HepG2 (cell line): ENCODE data around the gene MLLT10. TPM values are rescaled to one million over a fixed set of nuclear protein-coding genes. Genes with fewer than 3 reads are reported as not detected.

Experiments used
- CBX5 ChIP-seq: sonication (generic); formaldehyde crosslinking; IDR thresholded peaks from 2 replicates; pipeline ENCODE4 v1.4.0; 2020; ENCODE audit warnings: missing genetic modification reagents, borderline replicate concordance
- GTF3A ChIP-seq: sonication (generic); formaldehyde crosslinking; conservative IDR thresholded peaks from 2 replicates; pipeline ENCODE4 v1.4.0; 2020; ENCODE audit warnings: mild to moderate bottlenecking, missing genetic modification reagents
- JUND ChIP-seq: sonication (generic); formaldehyde crosslinking; IDR thresholded peaks from 2 replicates; pipeline ENCODE4 v1.8.0; 2022; ENCODE audit warnings: mild to moderate bottlenecking, missing genetic modification reagents
- MIER3 ChIP-seq: IDR thresholded peaks from 2 replicates; pipeline ENCODE4 v1.6.1; 2016; ENCODE audit warnings: missing compliant biosample characterization, borderline replicate concordance
- MXD1 ChIP-seq: sonication (generic); formaldehyde crosslinking; IDR thresholded peaks from 2 replicates; pipeline ENCODE4 v1.4.0; 2020; ENCODE audit warnings: mild to moderate bottlenecking, missing genetic modification reagents
- NFAT5 ChIP-seq: sonication (generic); formaldehyde crosslinking; IDR thresholded peaks from 2 replicates; pipeline ENCODE4 v1.4.0; 2020; ENCODE audit warnings: missing genetic modification reagents
- NONO ChIP-seq, 2 experiments: fragments of 450-650 bp in 1 of 2; sonication (generic) in 1 of 2; formaldehyde crosslinking in 1 of 2; IDR thresholded peaks in 1 of 2; conservative IDR thresholded peaks in 1 of 2; 2 replicates each; pipeline versions ENCODE4 v1.6.1 to v1.8.0; 2017 to 2022; ENCODE audit warnings: mild to moderate bottlenecking in 1 of 2, missing genetic modification reagents in 1 of 2, moderate library complexity in 1 of 2
- SP1 ChIP-seq, 2 experiments: fragments of 450-650 bp in 1 of 2; sonication (generic) in 1 of 2; formaldehyde crosslinking in 1 of 2; IDR thresholded peaks; 2 replicates each; pipeline versions ENCODE4 v1.4.0 to v1.6.1; 2016 to 2020; ENCODE audit warnings: missing genetic modification reagents in 1 of 2
- SSRP1 ChIP-seq: IDR thresholded peaks from 2 replicates; pipeline ENCODE4 v1.6.1; 2016; ENCODE audit warnings: control low read depth
- TSC22D2 ChIP-seq: sonication (generic); formaldehyde crosslinking; IDR thresholded peaks from 2 replicates; pipeline ENCODE4 v1.5.1; 2020; ENCODE audit warnings: missing genetic modification reagents, mild to moderate bottlenecking, borderline replicate concordance
- UBTF ChIP-seq: sonication (generic); formaldehyde crosslinking; IDR thresholded peaks from 2 replicates; pipeline ENCODE4 v1.4.0; 2020; ENCODE audit warnings: mild to moderate bottlenecking, missing genetic modification reagents
- ZBTB21 ChIP-seq: sonication (generic); formaldehyde crosslinking; IDR thresholded peaks from 2 replicates; pipeline ENCODE4 v1.4.0; 2020; ENCODE audit warnings: missing genetic modification reagents
- ZFP36L2 ChIP-seq: sonication (generic); formaldehyde crosslinking; IDR thresholded peaks from 2 replicates; pipeline ENCODE4 v1.4.0; 2020; ENCODE audit warnings: missing genetic modification reagents
- ZNF543 ChIP-seq: sonication (generic); formaldehyde crosslinking; IDR thresholded peaks from 2 replicates; pipeline ENCODE4 v1.4.0; 2020; ENCODE audit warnings: mild to moderate bottlenecking, missing genetic modification reagents
- ZNF615 ChIP-seq: sonication (generic); formaldehyde crosslinking; IDR thresholded peaks from 2 replicates; pipeline ENCODE4 v1.5.0; 2020; ENCODE audit warnings: mild to moderate bottlenecking, missing genetic modification reagents, borderline replicate concordance
- ZNF619 ChIP-seq: sonication (generic); formaldehyde crosslinking; IDR thresholded peaks from 2 replicates; pipeline ENCODE4 v1.4.0; 2020; ENCODE audit warnings: mild to moderate bottlenecking, missing genetic modification reagents
- ZNF678 ChIP-seq: sonication (generic); formaldehyde crosslinking; IDR thresholded peaks from 2 replicates; pipeline ENCODE4 v1.4.0; 2020; ENCODE audit warnings: mild to moderate bottlenecking, missing genetic modification reagents
- ZNF737 ChIP-seq: sonication (generic); formaldehyde crosslinking; IDR thresholded peaks from 2 replicates; pipeline ENCODE4 v1.5.0; 2020; ENCODE audit warnings: missing genetic modification reagents, mild to moderate bottlenecking, borderline replicate concordance
- ZNF747 ChIP-seq: sonication (generic); formaldehyde crosslinking; IDR thresholded peaks from 2 replicates; pipeline ENCODE4 v1.8.1; 2023; ENCODE audit warnings: missing genetic modification reagents, mild to moderate bottlenecking, borderline replicate concordance
- ZNF773 ChIP-seq: sonication (generic); formaldehyde crosslinking; IDR thresholded peaks from 2 replicates; pipeline ENCODE4 v1.4.0; 2020; ENCODE audit warnings: missing genetic modification reagents, borderline replicate concordance
- polyA plus RNA-seq, 8 experiments: library from polyadenylated mRNA; depleted of rRNA in 3 of 8; stranded (reverse) in 7 of 8; unstranded in 1 of 8; fragments of >200 nt; fragmentation: Illumina TruSeq in 4 of 8; extraction: Trizol in 4 of 8; gene quantifications; 2 replicates each; pipeline versions ENCODE4 v1.2.1 to v1.2.3, GENCODE V29; 2011 to 2016; ENCODE audit warnings: low read depth in 4 of 8, missing spikeins in 1 of 8, mixed read lengths in 1 of 8; ENCODE audit not compliant: insufficient read depth in 1 of 8
- total RNA-seq, 5 experiments: library from RNA; depleted of rRNA; stranded (reverse); fragments of >200 nt; fragmentation: Illumina TruSeq; extraction: Trizol; gene quantifications; 2 replicates each; pipeline ENCODE4 v1.2.3, GENCODE V29; 2016; ENCODE audit warnings: low read depth in 1 of 5

The MLLT10 gene
- total and polyA plus RNA-seq, 2 of the 13 experiments (the other 11 are each of a cell fraction or from before 2014, with no cell fraction given): 51.3 to 84.1 TPM

DNA sequence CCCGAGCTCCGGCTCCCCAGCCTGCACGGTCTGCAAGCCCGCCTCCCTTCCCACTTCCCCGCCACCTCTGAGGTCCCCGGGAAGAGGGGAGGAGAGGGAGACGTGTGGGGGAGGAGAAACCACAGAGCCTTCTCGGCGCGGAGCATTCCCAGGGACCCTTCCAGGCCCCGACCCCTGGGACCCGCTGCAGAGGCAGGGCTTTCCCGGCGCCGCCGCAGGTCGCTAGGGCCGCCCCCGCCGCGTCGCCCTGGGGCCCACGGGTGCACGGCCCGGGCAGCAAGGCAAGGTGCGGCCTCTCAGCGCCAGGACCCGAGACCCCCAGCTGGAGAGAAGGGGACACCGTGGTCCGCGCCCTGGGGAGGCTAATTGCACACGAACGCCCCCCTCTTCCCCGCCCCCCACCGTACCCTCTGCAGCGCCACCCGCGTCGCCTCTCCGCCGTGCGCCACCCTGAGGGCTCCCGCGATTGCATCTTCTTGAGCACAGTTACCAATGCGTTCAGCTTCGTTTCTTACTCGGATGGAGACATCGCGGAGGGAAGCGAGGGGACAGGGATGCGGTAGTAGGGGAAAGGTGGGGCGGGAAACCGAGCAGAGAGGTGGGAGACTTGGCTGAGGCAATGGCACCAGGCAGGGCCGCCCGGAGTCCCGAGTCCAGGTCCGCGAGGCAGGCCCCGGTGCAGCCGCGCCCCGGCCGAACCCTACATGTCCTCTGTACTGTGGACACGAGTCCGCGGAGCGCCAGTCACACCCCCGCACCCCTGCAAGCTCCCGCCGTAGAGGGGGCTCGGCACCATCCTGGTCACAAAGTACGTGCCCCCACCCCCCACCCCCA, 37.5 kb upstream of the MLLT10 start (continued):
- TF ChIP-seq UBTF (CRISPR knock-in tag) (peak; percentile 92; the same call in 1 of the 2 replicates), CBX5 (CRISPR knock-in tag) (no peak), ZNF737 (no peak), MIER3 (CRISPR knock-in tag) (peak; percentile 46; the same call in 1 of the 2 replicates), ZNF678 (CRISPR knock-in tag) (peak; percentile 56; the same call in 1 of the 2 replicates), GTF3A (CRISPR knock-in tag) (0 out of 2 replicates have a peak, but pooled peaks have one; percentile 62), NFAT5 (CRISPR knock-in tag) (peak; percentile 63; the same call in 1 of the 2 replicates), TSC22D2 (CRISPR knock-in tag) (peak; percentile 16; the same call in 1 of the 2 replicates), ZNF619 (CRISPR knock-in tag) (peak; percentile 76; the same call in 1 of the 2 replicates), SP1 (IDR thresholded peaks at IDR 0.05) (no peak), SP1 (CRISPR knock-in tag; IDR thresholded peaks at IDR 0.05) (no peak), ZNF773 (CRISPR knock-in tag) (0 out of 2 replicates have a peak, but pooled peaks have one; percentile 30), JUND (peak; percentile 49; the same call in 1 of the 2 replicates), NONO (IDR thresholded peaks at IDR 0.05) (no peak), NONO (CRISPR knock-in tag; conservative IDR thresholded peaks at IDR 0.05) (0 out of 2 replicates have a peak, but pooled peaks have one; percentile 46), ZBTB21 (CRISPR knock-in tag) (no peak), SSRP1 (CRISPR knock-in tag) (peak; percentile 88; the same call in 1 of the 2 replicates), ZFP36L2 (CRISPR knock-in tag) (no peak; the same call in 1 of the 2 replicates), ZNF543 (CRISPR knock-in tag) (no peak), ZNF615 (CRISPR knock-in tag) (0 out of 2 replicates have a peak, but pooled peaks have one; percentile 39), MXD1 (CRISPR knock-in tag) (0 out of 2 replicates have a peak, but pooled peaks have one; percentile 43), ZNF747 (CRISPR knock-in tag) (peak; percentile 45; the same call in 1 of the 2 replicates)
